Measurements from ENCODE around the gene LNX1.

DNA sequence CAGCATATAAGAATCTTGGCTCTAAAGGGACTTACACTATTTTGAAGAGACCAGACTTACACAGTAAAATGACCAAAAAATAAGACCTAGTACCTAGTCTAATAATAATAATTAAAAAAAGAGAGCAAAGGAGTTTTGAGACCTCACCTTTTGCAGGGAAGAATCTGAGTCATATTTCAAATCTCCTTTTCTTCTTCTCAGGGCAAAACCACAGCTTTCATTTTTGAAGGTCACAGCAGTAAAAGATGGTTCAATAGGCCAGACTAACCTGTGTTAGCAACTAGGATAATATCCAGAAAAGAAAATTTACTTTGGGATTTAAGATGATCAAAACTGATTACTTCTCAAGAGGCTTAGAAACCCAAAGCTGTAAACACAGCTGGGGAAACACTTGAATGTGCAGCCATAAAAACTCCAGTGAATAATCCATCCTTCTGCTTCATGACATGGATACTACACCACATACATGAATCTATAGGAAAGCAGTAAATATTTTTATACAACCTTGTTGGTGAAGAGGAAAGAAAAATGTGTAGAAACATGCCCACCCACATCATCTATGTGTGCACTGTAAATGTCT is 25.9 kb upstream of the LNX1 start:
- no peak for TF ChIP-seq CTCF (IDR thresholded peaks at IDR 0.05)
- TF ChIP-seq POLR2A (IDR thresholded peaks at IDR 0.05): no peak
